ENCODE data around the gene ECSCR. TPM values are rescaled to one million over a fixed set of nuclear protein-coding genes. Genes with fewer than 3 reads are reported as not detected.

The ECSCR gene
- total and polyA plus RNA-seq, 2 of the 8 experiments (the other 6 are each of a cell fraction or from before 2014, with no cell fraction given), result 2.7 to 7.2 TPM

- ChIA-PET POLR2A (ENCODE audit: partially characterized antibody) (interaction anchor here (1.1 to 2.0 kb wide), 4 partner anchors 12 to 117 kb away, joined by 3 to 4 read pairs (median 4); partner anchors contain the start of genes ECSCR and UBE2D2), CTCF (ENCODE audit: partially characterized antibody) (interaction anchor here (1.0 to 4.5 kb wide), 8 partner anchors 12 to 524 kb away, joined by 3 to 26 read pairs (median 4); no protein-coding TSS in a partner anchor)
- DNase-seq (ENCODE audit: low read depth in 1 of 2, low spot score in 2 of 2), result no peak
- Histone ChIP-seq H3K27me3 (replicated peaks in 1 of 4; ENCODE audit: control insufficient read depth in 3 of 4, extremely low read depth in 1 of 4, insufficient read depth in 3 of 4, low read length in 3 of 4) (no peaks in the 10 kb centered on the region), H3K4me2 (ENCODE audit: insufficient read depth in 1 of 2, low read depth in 2 of 2, low read length in 2 of 2) (no peak overlapping the region), H2AK5ac (ENCODE audit: low read depth, low read length) (no peak overlapping the region), H3K18ac (ENCODE audit: extremely low read depth, low read length) (no peak overlapping the region), H3K23me2 (ENCODE audit: low read depth, low read length) (no peaks in the 10 kb centered on the region), H3K36me3 (ENCODE audit: control insufficient read depth in 2 of 4, insufficient read depth in 4 of 4, low read length in 3 of 4) (no peaks in the 10 kb centered on the region), H2AFZ (ENCODE audit: low read length) (no peak overlapping the region), H3K14ac (ENCODE audit: insufficient read length) (no peak overlapping the region), H3K79me1 (ENCODE audit: low read depth, low read length) (no peaks in the 10 kb centered on the region), H2BK20ac (ENCODE audit: low read length) (no peak overlapping the region), H2BK120ac (replicated peaks; ENCODE audit: low read depth, low read length) (no peak overlapping the region), H3K4ac (replicated peaks; ENCODE audit: insufficient read length, low read depth, low read length) (no peak overlapping the region), H4K91ac (replicated peaks; ENCODE audit: insufficient read length, low read length) (no peak overlapping the region), H4K8ac (ENCODE audit: extremely low read depth, insufficient read depth, low read length) (no peak overlapping the region), H3K23ac (ENCODE audit: insufficient read length) (no peak overlapping the region), H4K5ac (ENCODE audit: insufficient read length, low read depth, low read length) (no peak overlapping the region), H2BK5ac (ENCODE audit: low read depth, low read length) (no peak overlapping the region), H3K4me1 (replicated peaks in 1 of 4; ENCODE audit: control insufficient read depth in 3 of 4, insufficient read depth in 4 of 4, low read length in 3 of 4) (peaks cover 0 to 3% (median 0%) of the 10 kb centered on the region in 4 experiments; a peak in 3 of 7 replicates), H3K56ac (replicated peaks; ENCODE audit: insufficient read length, low read depth, low read length) (no peak overlapping the region), H3K27ac (ENCODE audit: low read depth, low read length) (no peak overlapping the region), H3K4me3 (ENCODE audit: extremely low read depth in 1 of 4, insufficient read depth in 2 of 4, low read depth in 3 of 4, low read length in 4 of 4) (no peak overlapping the region), H4K20me1 (replicated peaks in 1 of 2; ENCODE audit: control insufficient read depth in 1 of 2, insufficient read depth in 2 of 2, low read length in 2 of 2) (no peaks in the 10 kb centered on the region), H3K9me3 (ENCODE audit: insufficient read depth in 2 of 2, low read depth in 1 of 2, low read length in 1 of 2) (no peaks in the 10 kb centered on the region), H2BK15ac (ENCODE audit: low read length) (no peak overlapping the region), H3K9ac (replicated peaks in 1 of 4; ENCODE audit: extremely low read depth in 1 of 4, low read depth in 3 of 4, low read length in 3 of 4) (no peak overlapping the region), H2BK12ac (ENCODE audit: low read depth, low read length) (no peak overlapping the region), H3K79me2 (ENCODE audit: control insufficient read depth in 1 of 2, insufficient read depth in 2 of 2, low read length in 2 of 2) (no peaks in the 10 kb centered on the region)
- FAIRE-seq, result no peak
- WGBS, 2 experiments (ENCODE audit: extremely low coverage in 1 of 2, insufficient coverage in 1 of 2, insufficient read length in 1 of 2, insufficient replicate concordance in 2 of 2, low coverage in 1 of 2, low lambda C conversion rate in 2 of 2, missing lambda C conversion rate in 1 of 2), result 88% methylated on average over 4 of the region's 4 CpGs; no CpG with 5 or more reads in 1 of the 2 experiments
- TF ChIP-seq TAF7 (optimal IDR thresholded peaks at IDR 0.05; ENCODE audit: borderline replicate concordance, low read depth, low read length) (no peak), SIN3A (conservative IDR thresholded peaks at IDR 0.05 in 1 of 2, IDR thresholded peaks at IDR 0.05 in 1 of 2; ENCODE audit: low read depth in 1 of 2, low read length in 2 of 2) (no peak), KDM5A (IDR thresholded peaks at IDR 0.05; ENCODE audit: low read length) (no peak), CBX5 (IDR thresholded peaks at IDR 0.05; ENCODE audit: low read depth, low read length) (no peak), RBBP5 (IDR thresholded peaks at IDR 0.05; ENCODE audit: borderline replicate concordance, low read depth, low read length) (no peak), CHD1 (IDR thresholded peaks at IDR 0.05; ENCODE audit: low read depth, low read length) (no peak), SP2 (IDR thresholded peaks at IDR 0.05; ENCODE audit: low read length) (no peak), HDAC6 (IDR thresholded peaks at IDR 0.05; ENCODE audit: low read depth, low read length) (no peak), RFX5 (IDR thresholded peaks at IDR 0.05; ENCODE audit: borderline replicate concordance, low read depth, low read length) (no peak), EP300 (IDR thresholded peaks at IDR 0.05; ENCODE audit: borderline replicate concordance in 1 of 2, low read depth in 2 of 2, low read length in 2 of 2) (no peak)
These were observed 18.6 kb downstream of the ECSCR start for GRCh38 chr5:139443831-139444453.
